Nephron (organoid): ENCODE results near the gene ZNF148.

Experiments
- H3K27ac Mint-ChIP-seq, 3 experiments: 2 replicates each; pipeline ENCODE4 v1.8.0; 2020; ENCODE audit warnings: mixed read lengths in 3 of 3, mild to moderate bottlenecking in 2 of 3, moderate library complexity in 1 of 3
- H3K27me3 Mint-ChIP-seq: 2 replicates; pipeline ENCODE4 v1.8.0; 2021; ENCODE audit warnings: low read depth, mild to moderate bottlenecking, moderate library complexity, mixed read lengths
- H3K36me3 Mint-ChIP-seq: 2 replicates; pipeline ENCODE4 v1.8.0; 2020; ENCODE audit warnings: low read depth, mixed read lengths
- H3K4me1 Mint-ChIP-seq: 2 replicates; pipeline ENCODE4 v1.8.0; 2020; ENCODE audit warnings: mixed read lengths
- H3K4me3 Mint-ChIP-seq, 3 experiments: 2 replicates each; pipeline ENCODE4 v1.8.0; 2020; ENCODE audit warnings: mild to moderate bottlenecking in 3 of 3, mixed read lengths in 3 of 3, moderate library complexity in 2 of 3
- H3K9me3 Mint-ChIP-seq: 2 replicates; pipeline ENCODE4 v1.8.0; 2020; ENCODE audit warnings: mixed read lengths
- CTCF ChIP-seq, 3 experiments: fragments of 200-600 bp; sonication (generic); IDR thresholded peaks; one replicate each; pipeline ENCODE4 v1.5.0; 2021; ENCODE audit warnings: antibody characterized with exemption in 3 of 3; ENCODE audit not compliant: unreplicated experiment in 3 of 3

The ZNF148 gene

GRCh38 chr3:125250973-125251372 is 124.2 kb downstream of the ZNF148 start:
- TF ChIP-seq CTCF (IDR thresholded peaks at IDR 0.05; ENCODE audit: unreplicated experiment in 3 of 3): no peak
- Mint-ChIP-seq H3K36me3 (peaks cover 34% of the 10 kb centered on the region), H3K4me1 (no peaks in the 10 kb centered on the region), H3K9me3 (no peaks in the 10 kb centered on the region), H3K27me3 (no peaks in the 10 kb centered on the region), H3K4me3 (no peak overlapping the region), H3K27ac (no peak overlapping the region)

- no peaks in the 10 kb centered on the region for H3K9me3 Mint-ChIP-seq
- H3K27me3 Mint-ChIP-seq: no peaks in the 10 kb centered on the region
- TF ChIP-seq CTCF (IDR thresholded peaks at IDR 0.05; ENCODE audit: unreplicated experiment in 3 of 3): no peak
- H3K4me1 Mint-ChIP-seq: no peaks in the 10 kb centered on the region
- H3K36me3 Mint-ChIP-seq: peaks cover 39% of the 10 kb centered on the region
- H3K27ac Mint-ChIP-seq: no peak overlapping the region
- no peak overlapping the region for H3K4me3 Mint-ChIP-seq
Observed at GRCh38 chr3:125246237-125246636, 128.9 kb downstream of the ZNF148 start.

GRCh38 chr3:125245521-125245920 is 129.6 kb downstream of the ZNF148 start:
- no peak for TF ChIP-seq CTCF (IDR thresholded peaks at IDR 0.05; ENCODE audit: unreplicated experiment in 3 of 3)
- Mint-ChIP-seq H3K4me3 (no peak overlapping the region), H3K9me3 (no peaks in the 10 kb centered on the region), H3K36me3 (peaks cover 39% of the 10 kb centered on the region), H3K27me3 (no peaks in the 10 kb centered on the region), H3K27ac (no peak overlapping the region), H3K4me1 (no peaks in the 10 kb centered on the region)

GRCh38 chr3:125240496-125240895 is 134.6 kb downstream of the ZNF148 start:
- Mint-ChIP-seq H3K27ac (no peak overlapping the region), H3K36me3 (peaks cover 50% of the 10 kb centered on the region), H3K27me3 (no peaks in the 10 kb centered on the region), H3K4me1 (no peaks in the 10 kb centered on the region), H3K4me3 (no peak overlapping the region), H3K9me3 (no peaks in the 10 kb centered on the region)
- no peak for TF ChIP-seq CTCF (IDR thresholded peaks at IDR 0.05; ENCODE audit: unreplicated experiment in 3 of 3)

GRCh38 chr3:125239266-125239665 is 135.9 kb downstream of the ZNF148 start:
- no peaks in the 10 kb centered on the region for H3K9me3 Mint-ChIP-seq
- H3K27me3 Mint-ChIP-seq: no peaks in the 10 kb centered on the region
- no peak for TF ChIP-seq CTCF (IDR thresholded peaks at IDR 0.05; ENCODE audit: unreplicated experiment in 3 of 3)
- no peak overlapping the region for H3K27ac Mint-ChIP-seq
- H3K4me3 Mint-ChIP-seq: no peak overlapping the region
- peaks cover 47% of the 10 kb centered on the region for H3K36me3 Mint-ChIP-seq
- H3K4me1 Mint-ChIP-seq: no peaks in the 10 kb centered on the region

- no peaks in the 10 kb centered on the region for H3K27me3 Mint-ChIP-seq
- H3K27ac Mint-ChIP-seq: no peak overlapping the region
- peaks cover 46% of the 10 kb centered on the region for H3K36me3 Mint-ChIP-seq
- no peaks in the 10 kb centered on the region for H3K9me3 Mint-ChIP-seq
- no peak for TF ChIP-seq CTCF (IDR thresholded peaks at IDR 0.05; ENCODE audit: unreplicated experiment in 3 of 3)
- H3K4me3 Mint-ChIP-seq: no peak overlapping the region
- no peaks in the 10 kb centered on the region for H3K4me1 Mint-ChIP-seq
Observed at GRCh38 chr3:125238759-125239158, 136.4 kb downstream of the ZNF148 start.
